Measurements from ENCODE around the gene F2RL3.

The F2RL3 gene

DNA sequence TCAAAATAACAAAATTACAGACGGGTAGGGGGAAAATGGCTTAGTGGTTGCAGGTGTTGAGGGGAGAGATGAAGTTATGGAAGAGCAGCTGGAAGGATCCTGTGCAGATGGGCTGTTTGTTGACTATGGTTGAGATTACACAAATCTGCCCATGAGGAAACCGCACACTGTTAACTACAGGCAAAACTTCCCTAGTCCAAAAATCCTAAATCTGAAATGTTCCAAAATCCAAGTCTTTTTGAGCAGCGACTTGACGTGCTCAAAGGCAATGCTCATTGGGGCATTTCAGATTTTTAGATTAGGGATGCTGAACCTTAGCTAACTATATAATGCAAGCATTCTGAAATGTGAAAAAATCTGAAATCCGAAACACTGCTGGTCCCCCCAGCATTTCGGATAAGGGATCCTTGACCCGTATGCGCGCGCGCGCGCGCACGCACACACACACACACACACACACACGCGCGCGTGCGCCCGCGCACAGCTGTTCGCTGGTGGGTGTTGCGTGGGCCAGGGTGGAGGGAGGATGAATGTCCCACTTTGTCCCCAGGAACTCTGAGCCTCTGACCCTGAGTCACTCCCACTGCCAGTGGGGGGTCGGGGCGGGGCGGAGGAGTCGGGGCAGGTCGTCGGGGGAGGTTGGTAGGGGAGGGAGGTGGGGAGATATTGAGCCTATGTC lies 6.8 kb downstream of the F2RL3 start:
- no peak for DNase-seq (ENCODE audit: low spot score)

DNA sequence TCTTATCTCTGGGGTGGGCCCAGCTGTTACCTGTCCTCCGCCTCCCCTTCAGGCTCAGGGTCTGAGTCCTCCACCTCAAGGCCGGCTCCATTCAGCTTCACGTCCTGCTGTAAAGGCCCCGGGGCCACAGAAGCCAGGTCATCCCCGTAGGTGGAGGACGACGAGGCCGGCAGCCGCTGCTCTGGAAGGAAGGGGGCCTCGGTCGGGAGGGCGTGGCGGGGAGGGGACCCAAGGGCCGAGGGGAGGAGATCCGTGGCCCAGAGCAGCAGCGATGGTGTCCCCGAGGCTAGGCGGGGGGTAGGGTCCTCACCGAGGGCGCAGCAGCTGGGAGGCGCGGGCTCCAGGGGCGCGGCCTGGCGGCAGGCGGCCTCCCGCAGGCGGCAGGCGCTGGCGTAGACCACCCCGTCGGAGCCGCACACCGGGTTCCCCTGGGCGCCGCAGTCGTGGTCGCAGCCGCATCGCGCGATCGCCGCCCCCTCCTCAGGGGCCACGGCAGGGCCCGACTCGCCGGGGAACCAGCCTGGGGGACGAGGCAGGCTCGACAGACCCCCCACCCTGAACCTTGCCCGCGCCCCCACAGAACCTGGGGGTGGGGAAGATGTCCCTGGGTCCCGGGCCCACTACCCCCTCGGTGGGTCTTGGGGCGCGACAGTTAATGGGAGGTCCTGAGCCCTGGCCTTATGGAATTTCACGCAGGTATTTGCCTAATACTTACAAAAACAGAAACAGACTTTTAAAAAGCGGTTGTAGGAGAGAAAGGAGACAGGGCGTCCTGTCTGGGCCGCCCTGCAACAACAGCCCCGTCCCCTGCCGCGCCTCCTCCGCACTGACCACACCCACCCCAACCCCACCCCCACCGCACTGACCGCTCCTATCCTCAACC lies 7.6 kb downstream of the F2RL3 start:
- no peak for DNase-seq (ENCODE audit: low spot score)

DNA sequence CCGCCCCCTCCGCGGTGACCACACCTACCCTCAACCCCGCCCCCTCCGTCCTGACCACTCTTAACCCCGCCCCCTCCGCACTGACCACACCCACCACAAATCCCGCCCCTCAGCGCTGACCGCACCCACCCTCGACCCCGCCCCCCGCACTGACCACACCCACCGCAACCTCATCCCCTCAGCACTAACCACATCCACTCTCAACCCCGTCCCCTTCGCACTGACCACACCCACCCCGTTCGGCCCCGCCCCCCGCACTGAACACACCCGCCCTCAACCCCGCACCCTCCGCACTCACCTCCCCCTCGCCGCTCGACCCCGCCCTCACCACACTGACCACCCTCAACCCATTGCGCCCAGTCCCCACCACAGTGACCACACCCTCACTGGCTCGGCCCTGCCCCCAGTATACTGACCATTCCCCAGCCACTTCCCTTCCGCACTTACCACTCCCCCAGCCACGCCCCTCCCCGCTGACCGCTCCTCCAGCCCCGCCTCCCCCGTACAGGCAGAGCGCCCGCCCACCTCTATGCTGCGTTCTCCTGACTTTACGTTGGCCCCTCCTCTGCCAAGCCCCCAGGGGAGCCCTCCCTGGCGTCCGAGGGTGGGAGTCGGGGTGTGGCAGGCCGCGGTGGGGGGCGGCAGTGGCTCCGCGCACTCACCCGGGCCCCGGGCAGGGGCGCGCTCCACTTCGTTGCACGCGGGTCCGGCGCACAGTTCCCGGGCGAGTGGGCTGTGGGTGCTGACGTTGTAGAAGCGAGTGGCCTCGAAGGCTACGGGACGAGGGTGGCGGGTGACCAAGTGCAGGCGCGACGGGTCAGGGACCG lies 8.4 kb downstream of the F2RL3 start:
- DNase-seq (ENCODE audit: low spot score): peak; percentile 99

DNA sequence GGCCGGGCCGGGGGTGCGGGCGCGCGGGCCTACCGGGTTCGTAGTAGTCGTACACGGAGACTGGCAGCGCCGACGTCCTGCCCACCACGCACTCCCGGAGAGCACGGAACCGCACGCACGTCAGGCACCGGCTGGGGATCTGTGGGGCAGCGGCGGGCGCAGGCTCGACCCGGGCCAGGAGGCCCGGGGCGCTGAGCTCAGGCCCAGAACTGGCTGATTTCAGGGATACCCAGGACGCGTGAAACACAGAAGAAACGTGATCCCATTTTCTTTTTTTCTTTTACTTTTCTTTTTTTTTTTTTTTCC lies 9.0 kb downstream of the F2RL3 start:
- DNase-seq (ENCODE audit: low spot score): no peak

DNA sequence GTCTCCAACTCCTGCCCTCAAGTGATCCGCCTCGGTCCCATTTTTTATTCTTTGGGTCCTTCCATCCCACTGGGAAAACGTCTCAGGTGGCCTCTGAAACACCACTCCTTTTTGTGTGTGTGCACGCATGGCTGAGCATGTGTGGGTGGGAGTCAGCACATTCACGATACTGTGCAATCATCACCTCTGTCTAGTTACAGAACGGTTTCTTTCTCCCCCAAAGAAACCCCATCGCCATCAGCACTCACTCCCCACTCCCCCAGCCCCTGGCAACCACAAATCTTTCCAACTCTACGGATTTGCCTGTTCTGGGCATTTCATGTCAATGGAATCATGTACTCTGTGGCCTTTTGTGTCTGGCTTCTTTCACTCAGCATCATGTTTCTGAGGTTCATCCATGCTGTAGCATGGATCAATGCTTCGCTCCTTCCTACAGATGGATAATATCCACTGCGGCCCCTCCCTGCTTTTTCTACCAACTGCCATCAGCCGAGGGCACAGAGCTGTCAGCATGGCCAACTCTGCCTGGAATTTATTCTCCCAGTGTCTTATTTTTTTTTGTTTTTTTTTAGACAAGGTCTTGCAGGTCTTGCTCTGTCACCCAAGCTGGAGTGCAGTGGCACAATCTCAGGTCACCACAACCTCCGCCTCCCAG lies 9.7 kb downstream of the F2RL3 start:
- DNase-seq (ENCODE audit: low spot score): no peak

DNA sequence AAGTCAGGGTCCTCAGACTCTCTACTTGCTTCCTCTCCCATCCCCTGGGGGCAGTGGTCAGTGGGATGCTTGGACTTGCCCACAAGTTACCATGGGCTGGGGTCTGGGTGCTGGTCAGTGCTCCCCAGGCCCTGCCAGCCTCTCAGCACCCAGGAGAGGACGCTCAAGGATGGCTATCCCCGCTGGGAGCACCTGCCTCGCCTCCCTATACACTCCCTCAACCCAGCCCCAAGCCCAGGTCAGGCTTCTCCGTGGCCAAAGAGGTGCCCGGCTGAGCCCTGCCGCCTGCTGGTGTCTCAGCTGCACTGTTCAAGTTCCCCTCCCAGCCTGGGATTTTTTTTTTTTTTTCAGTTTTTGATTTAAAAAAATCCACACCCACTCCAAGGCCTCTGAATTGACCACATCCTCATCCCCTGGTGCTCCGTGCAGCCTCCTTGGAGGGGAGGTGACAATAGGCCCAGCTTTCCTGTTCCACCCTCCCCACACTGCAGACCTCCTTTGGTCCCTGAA lies 10.8 kb downstream of the F2RL3 start:
- DNase-seq (ENCODE audit: low spot score): peak; percentile 81

DNA sequence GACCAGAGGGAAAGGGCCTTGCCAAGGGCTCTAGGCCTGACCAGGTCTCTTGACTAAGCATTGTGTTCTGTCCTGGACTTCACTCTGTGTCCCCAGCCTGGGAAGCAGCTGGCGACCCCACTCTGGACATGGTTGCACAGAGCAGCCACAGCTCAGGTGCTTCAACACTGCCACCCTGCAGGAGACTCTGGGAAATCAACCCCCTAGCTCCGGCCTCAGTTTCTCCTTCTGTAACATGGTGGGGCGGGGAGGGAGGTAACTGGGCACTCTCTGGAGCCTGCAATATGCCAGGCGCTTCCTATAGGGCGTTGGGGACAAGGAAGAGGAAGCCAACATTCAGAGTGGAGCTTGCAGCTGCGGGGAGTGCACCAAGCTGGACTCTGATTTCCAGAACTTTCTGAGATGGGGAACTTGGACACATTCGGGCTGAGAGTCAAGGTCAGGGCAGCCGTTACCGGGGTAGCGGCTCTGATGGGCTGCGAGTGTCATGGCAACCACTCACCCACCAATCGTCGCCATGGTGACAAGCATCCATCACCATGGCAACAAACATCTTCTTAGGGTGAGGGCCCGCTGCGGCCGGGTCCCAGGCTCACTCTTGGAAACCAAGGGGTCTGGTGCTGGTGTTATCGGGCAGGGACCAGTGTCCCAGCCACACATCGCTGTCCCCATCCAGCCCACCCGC lies 12.8 kb downstream of the F2RL3 start:
- DNase-seq (ENCODE audit: low spot score): no peak

DNA sequence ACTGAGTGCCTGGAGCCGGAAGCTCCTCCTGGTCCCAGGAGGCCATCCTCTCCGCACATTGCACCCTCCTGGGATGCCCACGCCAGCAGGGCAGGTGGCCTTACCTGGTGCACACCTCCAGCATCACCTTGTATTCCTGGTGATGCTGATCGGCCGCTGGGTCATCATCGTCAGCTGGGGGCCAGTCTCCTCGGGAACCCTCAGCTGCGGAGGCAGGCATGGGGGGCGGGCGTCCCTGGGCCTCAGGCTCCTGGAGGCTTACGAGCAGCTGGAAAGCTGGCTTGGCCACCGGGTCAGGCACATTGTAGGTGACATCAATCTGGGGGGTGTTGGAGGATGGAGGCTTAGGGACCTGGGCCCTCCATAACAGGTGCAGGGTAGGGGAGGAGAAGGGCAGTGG lies 13.7 kb downstream of the F2RL3 start:
- no peak for DNase-seq (ENCODE audit: low spot score)

DNA sequence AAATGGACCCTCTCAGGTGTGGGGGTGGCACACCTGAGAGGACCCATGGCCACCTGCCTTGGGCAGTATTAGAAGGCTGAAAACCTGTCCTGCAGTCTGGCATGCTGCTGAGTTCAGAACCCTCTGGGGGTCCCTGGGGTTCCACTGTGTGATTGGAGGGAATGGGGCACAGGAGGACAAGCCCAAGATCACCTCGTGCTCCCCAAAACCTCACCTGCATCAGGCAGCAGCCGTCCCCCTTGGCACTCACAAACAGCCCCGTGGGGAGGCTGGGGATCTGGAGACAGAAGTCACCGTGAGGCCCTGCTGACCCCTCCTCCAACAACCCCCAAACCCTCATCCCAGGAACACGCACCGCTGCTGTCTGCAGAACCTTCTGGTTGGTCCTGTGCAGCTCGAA lies 14.5 kb downstream of the F2RL3 start:
- no peak for DNase-seq (ENCODE audit: low spot score)

DNA sequence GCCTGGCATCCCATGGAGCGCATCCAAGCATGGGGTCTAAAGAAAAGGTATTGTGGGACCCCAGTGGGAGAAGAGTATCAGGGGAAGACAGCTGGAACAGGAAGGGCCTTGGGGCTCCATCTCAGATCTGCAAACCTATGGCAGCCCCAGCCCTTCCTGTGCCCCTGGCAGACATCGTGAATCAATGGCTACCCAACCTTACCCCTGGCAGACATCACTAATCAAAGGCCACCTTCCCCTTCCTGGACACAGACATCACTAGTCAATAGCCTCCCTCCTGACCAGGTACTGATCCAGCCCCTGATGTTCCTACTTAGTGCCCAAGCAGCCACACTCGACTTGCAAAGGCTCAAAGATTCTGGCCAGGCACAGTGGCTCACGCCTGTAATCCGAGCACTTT lies 15.8 kb downstream of the F2RL3 start:
- no peak for DNase-seq (ENCODE audit: low spot score)

DNA sequence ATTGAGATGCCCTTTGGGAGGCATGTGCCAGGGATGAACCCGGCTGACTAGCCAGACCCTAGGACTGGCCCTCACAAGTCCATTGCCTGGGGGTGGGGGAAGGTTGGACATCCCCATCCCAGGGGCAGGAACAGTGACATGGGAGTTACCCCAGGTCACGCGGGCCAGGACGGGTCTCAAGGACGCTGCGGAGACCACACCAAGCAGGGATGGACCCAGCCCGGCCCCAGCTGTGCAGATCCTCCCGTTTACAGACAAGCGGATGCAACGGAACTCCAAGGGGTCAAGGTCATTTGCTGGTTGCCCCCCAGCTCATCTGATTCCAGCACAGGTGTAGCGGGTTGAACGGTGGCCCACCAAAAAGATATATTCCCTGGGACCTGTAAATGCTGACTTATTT lies 20.0 kb downstream of the F2RL3 start:
- DNase-seq (ENCODE audit: low spot score): no peak

DNA sequence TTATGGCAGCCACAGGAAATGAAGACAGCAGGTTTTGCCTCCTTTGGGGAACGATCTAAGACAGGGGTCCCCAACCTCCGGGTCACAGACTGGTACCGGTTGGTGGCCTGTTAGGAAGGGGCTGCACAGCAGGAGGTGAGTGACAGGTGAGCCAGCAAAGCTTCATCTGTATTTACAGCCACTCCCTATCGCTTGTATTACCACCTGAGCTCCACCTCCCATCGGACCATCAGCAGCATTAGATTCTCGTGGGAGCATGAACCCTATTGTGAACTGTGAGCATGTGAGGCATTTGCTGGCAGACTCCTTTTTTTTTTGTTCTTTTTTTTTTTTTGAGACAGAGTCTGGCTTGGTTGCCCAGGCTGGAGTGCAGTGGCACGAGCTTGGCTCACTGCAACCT lies 22.2 kb downstream of the F2RL3 start:
- no peak for DNase-seq (ENCODE audit: low spot score)

DNA sequence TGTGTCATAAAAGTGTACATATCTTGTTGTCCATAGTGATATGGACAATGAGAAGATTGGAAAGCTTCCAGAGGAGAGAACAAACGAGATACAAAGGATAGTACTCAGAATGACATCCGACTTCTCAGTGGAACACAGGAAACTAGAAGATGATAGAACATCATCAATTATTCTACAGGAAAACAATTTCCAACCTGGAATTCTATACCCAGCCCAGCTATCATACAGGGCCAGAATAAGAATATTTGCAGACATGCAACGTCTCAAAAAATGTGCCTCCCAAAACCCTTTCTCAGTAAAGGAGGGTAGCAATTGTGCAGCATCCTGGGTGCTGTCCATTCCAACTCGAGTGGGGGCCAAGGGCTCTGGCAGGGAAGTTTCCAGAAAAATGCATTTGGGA lies 24.0 kb downstream of the F2RL3 start:
- DNase-seq (ENCODE audit: low spot score): no peak

DNA sequence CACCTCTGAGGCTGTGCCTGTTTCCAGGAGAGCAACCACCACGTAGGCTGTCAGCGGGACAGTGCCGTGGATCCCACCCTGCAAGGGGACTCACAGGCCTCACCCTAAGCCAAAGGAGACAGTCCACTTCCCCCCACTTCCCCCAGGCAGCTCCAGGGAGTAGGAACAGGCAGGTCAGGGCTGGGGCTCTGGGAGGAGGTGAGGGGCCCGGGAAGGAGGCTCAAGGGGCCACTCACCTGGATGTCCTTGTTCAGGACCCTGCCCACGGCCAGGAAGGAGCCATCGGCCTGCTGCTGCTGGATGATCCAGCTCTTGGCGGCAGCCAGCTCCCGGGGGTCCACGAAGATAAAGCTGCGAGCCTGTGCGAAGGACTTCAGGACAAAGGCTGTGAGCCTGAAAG lies 25.6 kb downstream of the F2RL3 start:
- no peak for DNase-seq (ENCODE audit: low spot score)

DNA sequence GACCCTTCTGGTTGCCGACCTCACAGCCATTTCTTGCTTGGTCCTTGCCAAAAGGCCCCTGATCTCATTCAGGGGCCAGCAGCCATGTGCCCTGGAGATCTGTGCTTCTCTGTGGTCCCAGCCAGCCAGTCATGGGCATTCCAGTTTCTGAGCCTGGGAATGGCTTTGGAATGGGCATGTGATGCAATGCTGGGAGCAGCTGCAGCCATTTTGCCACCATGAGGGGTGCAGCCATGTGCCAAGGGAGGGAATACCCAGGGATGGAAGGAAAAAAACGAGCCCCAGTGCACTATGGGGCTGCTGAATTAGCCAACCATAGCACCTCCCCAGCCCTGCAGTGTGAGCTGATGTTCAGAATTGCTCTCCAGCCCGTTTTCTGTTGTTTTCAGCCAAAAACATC lies 26.3 kb downstream of the F2RL3 start:
- DNase-seq (ENCODE audit: low spot score): no peak

DNA sequence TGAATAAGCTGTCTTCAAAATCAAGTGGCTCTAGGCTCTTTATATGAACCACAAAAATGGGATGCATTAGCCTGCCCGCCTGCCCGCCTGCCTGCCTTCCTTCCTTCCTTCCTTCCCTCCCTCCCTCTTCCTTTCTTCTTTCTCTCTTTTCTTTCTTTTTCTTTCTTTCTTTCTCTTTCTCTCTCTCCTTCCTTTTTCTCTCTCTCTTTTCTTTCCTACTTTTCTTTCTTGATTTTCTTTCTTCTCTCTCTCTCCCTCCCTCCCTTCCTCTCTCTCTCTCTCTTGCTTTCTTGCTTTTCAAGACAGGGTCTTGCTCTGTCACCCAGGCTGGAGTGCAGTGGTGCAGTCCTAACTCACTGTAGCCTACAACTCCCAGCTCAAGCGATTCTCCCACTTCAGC lies 26.9 kb downstream of the F2RL3 start:
- DNase-seq (ENCODE audit: low spot score): no peak

DNA sequence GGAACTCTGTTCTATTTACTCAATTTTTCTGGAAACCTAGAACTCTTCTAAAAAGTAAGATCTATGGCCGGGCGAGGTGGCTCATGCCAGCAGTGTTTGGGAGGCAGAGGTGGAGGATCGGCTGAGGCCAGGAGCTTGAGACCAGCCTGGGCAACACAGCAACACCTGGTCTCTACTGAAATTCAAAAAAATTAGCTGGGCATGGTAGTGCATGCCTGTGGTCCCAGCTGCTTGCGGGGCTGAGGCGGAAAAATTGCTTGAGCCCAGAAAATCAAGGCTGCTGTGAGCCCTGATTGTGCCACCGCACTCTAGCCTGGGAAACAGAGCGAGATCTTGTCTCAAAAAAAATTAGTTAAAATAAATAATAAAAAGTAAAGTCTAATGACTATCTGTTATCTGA lies 28.6 kb downstream of the F2RL3 start:
- no peak for DNase-seq (ENCODE audit: low spot score)

DNA sequence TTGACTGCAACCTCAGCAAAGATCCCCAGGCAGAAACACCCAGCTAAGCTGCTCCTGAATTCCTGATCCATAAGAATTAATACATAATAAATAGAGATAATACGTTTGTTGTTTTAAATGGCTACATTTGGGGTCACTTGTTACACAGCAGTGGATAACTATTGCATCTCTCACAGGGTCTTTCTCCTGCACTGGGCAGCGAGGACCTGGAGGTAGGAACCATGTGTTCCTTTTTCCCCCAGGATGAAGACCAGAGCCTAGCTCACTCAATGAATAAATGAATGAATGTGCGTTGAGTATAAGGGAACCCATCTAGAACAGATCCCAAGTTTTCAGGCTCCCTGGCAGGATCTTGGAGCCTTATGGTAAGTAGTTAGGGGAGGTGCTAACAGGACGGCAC lies 30.7 kb downstream of the F2RL3 start:
- no peak for DNase-seq (ENCODE audit: low spot score)

DNA sequence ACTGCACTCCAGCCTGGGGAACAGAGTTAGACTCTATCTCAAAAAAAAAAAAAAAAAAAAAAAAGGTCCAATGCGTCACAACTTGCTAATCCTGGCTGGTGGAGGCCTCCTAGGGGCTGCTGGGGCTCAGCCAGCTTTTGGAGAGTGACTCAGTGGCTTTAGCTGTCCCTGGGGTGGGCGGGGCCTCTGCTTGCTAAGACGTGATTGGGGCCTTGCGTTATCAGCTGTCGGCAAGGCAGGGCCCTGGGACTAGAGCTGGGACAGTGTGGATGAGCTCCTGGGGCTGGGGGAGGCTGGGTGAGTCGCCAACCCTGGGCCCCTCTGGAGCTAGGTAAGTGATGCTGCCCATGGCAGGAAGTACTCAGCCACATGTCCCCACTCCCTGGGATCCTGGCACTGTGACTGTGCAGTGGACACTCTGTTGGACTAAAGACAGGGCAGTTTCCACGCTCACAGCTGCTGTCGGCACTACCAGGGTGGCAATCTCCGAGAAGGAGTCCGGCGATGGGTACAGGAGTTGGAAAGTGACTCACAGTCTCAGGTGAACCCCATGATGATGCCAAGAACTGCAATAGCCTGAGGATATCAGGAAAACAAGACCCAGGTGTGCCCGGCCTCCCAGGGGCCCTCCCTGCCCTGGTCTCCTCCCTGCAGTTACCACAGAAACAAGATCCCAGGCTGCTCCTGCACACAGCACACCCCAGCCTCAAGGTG lies 32.2 kb downstream of the F2RL3 start:
- peak; percentile 50 for DNase-seq (ENCODE audit: low spot score)

DNA sequence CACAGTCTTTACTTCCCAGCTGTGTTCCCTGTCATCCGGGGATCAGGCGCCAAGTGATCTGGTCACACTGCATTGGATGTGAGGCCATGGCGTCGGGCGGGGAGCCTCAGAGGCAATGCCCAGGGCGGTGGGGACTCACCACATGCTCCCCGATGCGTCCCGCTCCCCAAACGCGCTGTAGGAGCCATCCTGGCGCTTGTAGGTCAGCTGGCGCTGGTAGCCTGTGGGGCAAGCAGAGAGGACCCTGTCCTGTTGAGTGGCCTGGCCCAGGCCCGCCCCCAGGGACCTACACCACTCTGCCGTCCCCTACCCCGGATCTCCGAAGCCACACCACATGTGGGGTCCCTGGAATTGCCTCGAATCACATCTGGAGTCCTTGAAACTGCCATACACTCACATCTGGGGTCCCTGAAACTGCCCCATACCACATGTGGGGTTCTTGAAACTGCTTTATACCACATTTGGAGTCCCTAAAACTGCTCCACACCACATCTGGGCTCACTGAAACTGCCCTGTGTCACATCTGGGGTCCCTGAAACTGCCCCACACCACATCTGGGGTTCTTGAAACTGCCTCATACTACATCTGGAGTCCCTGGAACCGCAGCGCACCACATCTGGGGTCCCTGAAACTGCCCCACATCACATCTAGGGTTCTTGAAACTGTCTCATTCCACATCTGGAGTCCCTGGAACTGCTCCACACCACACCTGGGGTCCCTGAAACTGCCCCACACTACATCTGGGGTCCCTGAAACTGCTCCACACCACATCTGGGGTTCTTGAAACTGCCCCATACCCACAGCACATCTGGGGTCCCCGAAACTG lies 33.2 kb downstream of the F2RL3 start:
- DNase-seq (ENCODE audit: low spot score): no peak

All from hepatic stellate cell (primary cell).